Spleen (tissue), 11 donors: ENCODE data around the gene GNAO1. TPM values are rescaled to one million over a fixed set of nuclear protein-coding genes. Genes with fewer than 3 reads are reported as not detected.

Source experiments
- DNase-seq: peaks from one replicate; pipeline ENCODE4 v3.0.0-alpha.2; 2020
- H3K27ac ChIP-seq, 8 donors: fragments of 200-600 bp; sonication (generic) in 7 of 8; 1 replicate in 4 of 8; 2 replicates in 4 of 8; pipeline versions ENCODE4 v1.5.0 to v1.8.0; 2016 to 2021; ENCODE audit warnings: inconsistent platforms in 4 of 8, mild to moderate bottlenecking in 4 of 8, moderate library complexity in 1 of 8
- H3K27me3 ChIP-seq, 7 donors: fragments of 200-600 bp; sonication (generic) in 6 of 7; replicated peaks in 1 of 7; 1 replicate in 4 of 7; 2 replicates in 3 of 7; pipeline versions ENCODE4 v1.5.0 to v1.8.0; 2016 to 2021; ENCODE audit warnings: inconsistent platforms in 3 of 7, mild to moderate bottlenecking in 1 of 7
- H3K36me3 ChIP-seq, 6 donors: fragments of 200-600 bp; sonication (generic) in 5 of 6; 1 replicate in 4 of 6; 2 replicates in 2 of 6; pipeline versions ENCODE4 v1.5.0 to v1.8.0; 2016 to 2021; ENCODE audit warnings: inconsistent platforms in 2 of 6
- H3K4me1 ChIP-seq, 6 donors: fragments of 200-600 bp; sonication (generic) in 5 of 6; 1 replicate in 3 of 6; 2 replicates in 3 of 6; pipeline versions ENCODE4 v1.5.0 to v1.8.0; 2016 to 2021; ENCODE audit warnings: inconsistent platforms in 3 of 6
- H3K4me3 ChIP-seq, 8 donors: fragments of 200-600 bp; sonication (generic) in 7 of 8; 1 replicate in 4 of 8; 2 replicates in 4 of 8; pipeline versions ENCODE4 v1.5.0 to v1.8.0; 2016 to 2021; ENCODE audit warnings: inconsistent platforms in 4 of 8, mild to moderate bottlenecking in 4 of 8, moderate library complexity in 2 of 8
- H3K9me3 ChIP-seq, 8 donors: fragments of 200-600 bp; sonication (generic) in 7 of 8; 1 replicate in 4 of 8; 2 replicates in 4 of 8; pipeline versions ENCODE4 v1.5.0 to v1.8.0; 2016 to 2021; ENCODE audit warnings: inconsistent platforms in 4 of 8
- POLR2A ChIP-seq, 3 donors: fragments of 450-650 bp; IDR thresholded peaks; one replicate each; pipeline ENCODE4 v1.5.1; 2017; ENCODE audit warnings: antibody characterized with exemption in 3 of 3, mild to moderate bottlenecking in 1 of 3
- POLR2AphosphoS5 ChIP-seq, 3 donors: sonication (generic); formaldehyde crosslinking; IDR thresholded peaks; one replicate each; pipeline ENCODE4 v1.5.1; 2017; ENCODE audit warnings: antibody characterized with exemption in 3 of 3
- WGBS, 5 donors: extraction: QIAGEN DNeasy Blood & Tissue Kit in 3 of 5; methylation state at CpG; one replicate each; pipeline versions ENCODE4 v1.1.5 to v1.1.7; 2013 to 2018; 5-methylcytosine and 5-hydroxymethylcytosine counted together
- intact Hi-C: fragments of 100-400 bp; cut with DNase I; formaldehyde crosslinking; loops from one replicate; pipeline ENCODE4 v1.15.0; 2023; ENCODE audit warnings: low total_unique reads
- polyA plus RNA-seq, 3 donors: library from polyadenylated mRNA; stranded (reverse); fragments of 200-250 nt; gene quantifications; one replicate each; pipeline ENCODE4 v1.2.1, GENCODE V29; 2013
- total RNA-seq, 7 donors: library from RNA; depleted of rRNA in 3 of 7; stranded (reverse); fragments of >200 nt in 3 of 7; fragmentation: NEBNext Ultra II Directional in 4 of 7; extraction: Animal tissue kit (Norgen Biotek cat#: 25700) in 4 of 7; gene quantifications; one replicate each; pipeline versions ENCODE4 v1.1.0 to v1.2.1, GENCODE V29; 2016 to 2021
- TF ChIP-seq, protein P1 (sequence below), 11 experiments: fragments of 200-600 bp in 7 of 11; fragments of 450-650 bp in 4 of 11; sonication (generic) in 4 of 11; IDR thresholded peaks in 8 of 11; conservative IDR thresholded peaks in 3 of 11; 1 replicate in 7 of 11; 2 replicates in 4 of 11; pipeline versions ENCODE4 v1.4.0 to v1.8.0; 2016 to 2021; ENCODE audit warnings: antibody characterized with exemption in 11 of 11, inconsistent platforms in 4 of 11, mild to moderate bottlenecking in 1 of 11
- donor health status: healthy with polysubstance abuse.
- donor health status: DM: no; HTN: no; CAD: no; lungs with moderate emphysema.
- donor health status: DM: no; HTN: no; CAD: no.
- donor health status: Bipolar disorder and iron deficiency.
- donor health status: healthy.
- donor health status: DM: no; HTN: no; CAD: no.
- donor health status: DM: yes; HTN: yes; CAD: no.

The GNAO1 gene
- total and polyA plus RNA-seq, 10 donors = 0.32 to 7.9 (median 4.7) TPM

GRCh38 chr16:56174411-56174810, 16.9 kb upstream of the GNAO1 start:
- peaks cover 0 to 47% (median 32%) of the 10 kb centered on the region in 8 donors for H3K9me3 ChIP-seq
- H3K4me1 ChIP-seq = no peaks in the 10 kb centered on the region
- no peaks in the 10 kb centered on the region for H3K27me3 ChIP-seq
- H3K36me3 ChIP-seq = no peaks in the 10 kb centered on the region
- H3K4me3 ChIP-seq = no peak overlapping the region
- intact Hi-C loops = no loop called here
- H3K27ac ChIP-seq = no peak overlapping the region
- DNase-seq = no peak
- TF ChIP-seq POLR2A (IDR thresholded peaks at IDR 0.05) = no peak
- TF ChIP-seq POLR2AphosphoS5 (IDR thresholded peaks at IDR 0.05) = no peak
- TF ChIP-seq, protein P1, sequence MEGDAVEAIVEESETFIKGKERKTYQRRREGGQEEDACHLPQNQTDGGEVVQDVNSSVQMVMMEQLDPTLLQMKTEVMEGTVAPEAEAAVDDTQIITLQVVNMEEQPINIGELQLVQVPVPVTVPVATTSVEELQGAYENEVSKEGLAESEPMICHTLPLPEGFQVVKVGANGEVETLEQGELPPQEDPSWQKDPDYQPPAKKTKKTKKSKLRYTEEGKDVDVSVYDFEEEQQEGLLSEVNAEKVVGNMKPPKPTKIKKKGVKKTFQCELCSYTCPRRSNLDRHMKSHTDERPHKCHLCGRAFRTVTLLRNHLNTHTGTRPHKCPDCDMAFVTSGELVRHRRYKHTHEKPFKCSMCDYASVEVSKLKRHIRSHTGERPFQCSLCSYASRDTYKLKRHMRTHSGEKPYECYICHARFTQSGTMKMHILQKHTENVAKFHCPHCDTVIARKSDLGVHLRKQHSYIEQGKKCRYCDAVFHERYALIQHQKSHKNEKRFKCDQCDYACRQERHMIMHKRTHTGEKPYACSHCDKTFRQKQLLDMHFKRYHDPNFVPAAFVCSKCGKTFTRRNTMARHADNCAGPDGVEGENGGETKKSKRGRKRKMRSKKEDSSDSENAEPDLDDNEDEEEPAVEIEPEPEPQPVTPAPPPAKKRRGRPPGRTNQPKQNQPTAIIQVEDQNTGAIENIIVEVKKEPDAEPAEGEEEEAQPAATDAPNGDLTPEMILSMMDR (IDR thresholded peaks at IDR 0.05 in 8 of 11, conservative IDR thresholded peaks at IDR 0.05 in 3 of 11) = no peak

DNA sequence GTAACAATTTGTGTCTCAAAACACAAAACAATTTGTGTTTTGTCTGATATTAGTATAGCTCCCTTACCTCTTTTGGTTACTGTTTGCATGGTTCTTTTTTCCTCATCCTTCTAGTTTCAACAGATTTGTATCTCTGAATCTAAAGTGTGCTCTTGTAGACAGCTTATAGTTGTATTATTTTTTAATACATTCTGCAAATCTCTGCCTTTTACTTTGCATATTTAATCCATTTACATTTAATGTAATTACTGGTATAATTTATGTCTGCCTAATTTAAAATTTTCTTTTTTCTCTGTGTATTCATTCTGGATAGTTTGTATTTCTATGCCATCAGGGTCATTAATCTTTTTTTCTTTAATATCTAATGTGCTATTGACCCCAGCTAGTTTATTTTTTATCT, 9.9 kb upstream of the GNAO1 start:
- Histone ChIP-seq H3K4me1 (no peaks in the 10 kb centered on the region), H3K27ac (no peak overlapping the region), H3K9me3 (peaks cover 4 to 26% (median 20%) of the 10 kb centered on the region in 8 donors), H3K27me3 (no peaks in the 10 kb centered on the region), H3K4me3 (no peak overlapping the region), H3K36me3 (no peaks in the 10 kb centered on the region)
- intact Hi-C loops = no loop called here
- TF ChIP-seq POLR2AphosphoS5 (IDR thresholded peaks at IDR 0.05) = no peak
- TF ChIP-seq, protein P1 (IDR thresholded peaks at IDR 0.05 in 8 of 11, conservative IDR thresholded peaks at IDR 0.05 in 3 of 11) = no peak
- TF ChIP-seq POLR2A (IDR thresholded peaks at IDR 0.05) = no peak
- DNase-seq = no peak

DNA sequence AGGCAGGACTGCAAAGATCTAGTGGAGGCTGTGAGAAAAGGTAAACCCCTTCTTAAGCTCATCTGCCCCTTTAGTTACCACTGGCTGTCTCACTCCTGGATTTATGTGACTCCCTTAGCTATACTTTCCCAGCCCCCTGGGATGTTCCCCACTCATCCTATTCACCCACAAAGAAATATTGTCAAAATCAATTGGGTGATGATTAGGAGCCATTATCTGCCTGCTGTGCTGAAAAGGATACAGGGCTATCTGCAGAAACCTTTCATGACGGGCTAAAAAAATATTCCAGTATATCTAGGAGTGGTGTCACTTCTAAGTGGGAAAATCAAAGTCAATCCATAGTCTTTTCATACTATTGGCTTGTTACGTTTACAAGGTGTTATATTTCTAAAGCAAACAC, 8.0 kb upstream of the GNAO1 start:
- TF ChIP-seq POLR2AphosphoS5 (IDR thresholded peaks at IDR 0.05) (no peak), POLR2A (IDR thresholded peaks at IDR 0.05) (no peak)
- TF ChIP-seq, protein P1 (IDR thresholded peaks at IDR 0.05 in 8 of 11, conservative IDR thresholded peaks at IDR 0.05 in 3 of 11) = no peak
- Histone ChIP-seq H3K4me3 (no peak overlapping the region), H3K9me3 (peaks cover 4 to 26% (median 19%) of the 10 kb centered on the region in 8 donors), H3K27me3 (peaks cover 0 to 11% (median 0%) of the 10 kb centered on the region in 7 donors), H3K27ac (no peak overlapping the region), H3K4me1 (no peaks in the 10 kb centered on the region), H3K36me3 (no peaks in the 10 kb centered on the region)
- WGBS, 5 donors = 84 to 99% (median 85%) methylated on average over 2 of the region's 2 CpGs
- DNase-seq = no peak
- intact Hi-C loops = no loop called here

- H3K36me3 ChIP-seq = no peaks in the 10 kb centered on the region
- H3K4me3 ChIP-seq = peak overlapping the region; percentile 39 to 81 (median 53)
- 11 to 15% (median 12%) methylated on average over 18 of the region's 18 CpGs for WGBS, 5 donors
- H3K27ac ChIP-seq = peak overlapping the region in 5 of 8 donors; percentile 55 to 81 (median 67)
- DNase-seq = no peak
- intact Hi-C loops = no loop called here
- no peaks in the 10 kb centered on the region for H3K9me3 ChIP-seq
- H3K4me1 ChIP-seq = peaks cover 12 to 50% (median 37%) of the 10 kb centered on the region in 6 donors
- peaks cover 0 to 79% (median 57%) of the 10 kb centered on the region in 7 donors for H3K27me3 ChIP-seq
- TF ChIP-seq POLR2A (IDR thresholded peaks at IDR 0.05) (no peak), POLR2AphosphoS5 (IDR thresholded peaks at IDR 0.05) (no peak)
- TF ChIP-seq, protein P1 (IDR thresholded peaks at IDR 0.05 in 8 of 11, conservative IDR thresholded peaks at IDR 0.05 in 3 of 11) = no peak
Observed at GRCh38 chr16:56190048-56190676, 1.1 kb upstream of the GNAO1 start.
